Type B pancreatic cell (in vitro differentiated cells): ENCODE measurements around the gene FAM3B. TPM values are rescaled to one million over a fixed set of nuclear protein-coding genes. Genes with fewer than 3 reads are reported as not detected.
A peak's percentile ranks its signal among the peaks of the same experiment; 100 is the strongest.
"Not testable (repeated sequence)": the region's sequence is repeated elsewhere in the genome, so short reads cannot be mapped to it uniquely, and the experiment has no call there.

Source experiments
- DNase-seq: peaks from one replicate; pipeline ENCODE4 v3.0.0; 2021; ENCODE audit warnings: mixed read lengths; ENCODE audit not compliant: unreplicated experiment; ENCODE audit errors: extremely low spot score
- H3K27ac Mint-ChIP-seq: 2 replicates; pipeline ENCODE4 v1.8.0; 2021; ENCODE audit warnings: mild to moderate bottlenecking, mixed read lengths
- H3K27me3 Mint-ChIP-seq: 2 replicates; pipeline ENCODE4 v1.8.0; 2021; ENCODE audit warnings: mixed read lengths
- H3K36me3 Mint-ChIP-seq: 2 replicates; pipeline ENCODE4 v1.8.0; 2021; ENCODE audit warnings: mixed read lengths
- H3K4me1 Mint-ChIP-seq: one replicate; pipeline ENCODE4 v1.8.0; 2021; ENCODE audit warnings: mixed read lengths; ENCODE audit not compliant: unreplicated experiment
- H3K4me3 Mint-ChIP-seq: 2 replicates; pipeline ENCODE4 v1.8.0; 2021; ENCODE audit warnings: mild to moderate bottlenecking, mixed read lengths
- H3K9me3 Mint-ChIP-seq: 2 replicates; pipeline ENCODE4 v1.8.0; 2021; ENCODE audit warnings: mixed read lengths
- CTCF ChIP-seq: fragments of 200-600 bp; sonication (generic); conservative IDR thresholded peaks from 2 replicates; pipeline ENCODE4 v1.5.0; 2021; ENCODE audit warnings: antibody characterized with exemption, mild to moderate bottlenecking
- total RNA-seq: library from RNA; stranded (reverse); gene quantifications from 2 replicates; pipeline ENCODE4 v1.2.1, GENCODE V29; 2021; ENCODE audit warnings: low replicate concordance

Gene FAM3B
- total RNA-seq, 1 donor from 2014 or later, result 10.3 TPM

- TF ChIP-seq CTCF, result no peak
- H3K4me3 Mint-ChIP-seq, result no peak overlapping the region
- H3K9me3 Mint-ChIP-seq, result no peaks in the 10 kb centered on the region
- peaks cover 6% of the 10 kb centered on the region for H3K4me1 Mint-ChIP-seq
- no peaks in the 10 kb centered on the region for H3K36me3 Mint-ChIP-seq
- no peaks in the 10 kb centered on the region for H3K27me3 Mint-ChIP-seq
- DNase-seq, result peak; percentile 43
- no peak overlapping the region for H3K27ac Mint-ChIP-seq
These were observed 41.9 kb downstream of the FAM3B start for GRCh38 chr21:41358193-41359166.

- no peak overlapping the region for H3K27ac Mint-ChIP-seq
- TF ChIP-seq CTCF, result peak; percentile 53
- no peaks in the 10 kb centered on the region for H3K27me3 Mint-ChIP-seq
- H3K4me1 Mint-ChIP-seq, result peaks cover 6% of the 10 kb centered on the region
- no peaks in the 10 kb centered on the region for H3K36me3 Mint-ChIP-seq
- no peak overlapping the region for H3K4me3 Mint-ChIP-seq
- H3K9me3 Mint-ChIP-seq, result no peaks in the 10 kb centered on the region
- DNase-seq, result peak; percentile 53
These were observed 42.7 kb downstream of the FAM3B start for GRCh38 chr21:41359286-41359685.

GRCh38 chr21:41359754-41360071, 43.1 kb downstream of the FAM3B start:
- H3K4me3 Mint-ChIP-seq, H3K27ac Mint-ChIP-seq, H3K27me3 Mint-ChIP-seq, H3K9me3 Mint-ChIP-seq, DNase-seq, H3K4me1 Mint-ChIP-seq, H3K36me3 Mint-ChIP-seq: not testable (repeated sequence)

GRCh38 chr21:41360072-41360821, 43.6 kb downstream of the FAM3B start:
- H3K27ac Mint-ChIP-seq, result no peak overlapping the region

GRCh38 chr21:41361053-41361785, 44.6 kb downstream of the FAM3B start:
- TF ChIP-seq CTCF, result no peak
- Mint-ChIP-seq H3K4me1 (peaks cover 6% of the 10 kb centered on the region), H3K9me3 (no peaks in the 10 kb centered on the region), H3K27me3 (no peaks in the 10 kb centered on the region), H3K36me3 (no peaks in the 10 kb centered on the region), H3K4me3 (no peak overlapping the region), H3K27ac (peak overlapping the region; percentile 76)
- no peak for DNase-seq

More at GRCh38 chr21:41360072-41360821, 43.6 kb downstream of the FAM3B start:
- TF ChIP-seq CTCF, result no peak
- H3K4me1 Mint-ChIP-seq, result peaks cover 6% of the 10 kb centered on the region
- H3K36me3 Mint-ChIP-seq, result no peaks in the 10 kb centered on the region
- DNase-seq, result peak; percentile 42
- no peak overlapping the region for H3K4me3 Mint-ChIP-seq
- no peaks in the 10 kb centered on the region for H3K9me3 Mint-ChIP-seq
- H3K27me3 Mint-ChIP-seq, result no peaks in the 10 kb centered on the region
